ENCODE measurements around the gene THADA. TPM values are rescaled to one million over a fixed set of nuclear protein-coding genes. Genes with fewer than 3 reads are reported as not detected.
A peak's percentile ranks its signal among the peaks of the same experiment; 100 is the strongest.

The THADA gene
- total RNA-seq, 4 donors from 2014 or later: 31.2 to 68.8 (median 54.9) TPM

DNA sequence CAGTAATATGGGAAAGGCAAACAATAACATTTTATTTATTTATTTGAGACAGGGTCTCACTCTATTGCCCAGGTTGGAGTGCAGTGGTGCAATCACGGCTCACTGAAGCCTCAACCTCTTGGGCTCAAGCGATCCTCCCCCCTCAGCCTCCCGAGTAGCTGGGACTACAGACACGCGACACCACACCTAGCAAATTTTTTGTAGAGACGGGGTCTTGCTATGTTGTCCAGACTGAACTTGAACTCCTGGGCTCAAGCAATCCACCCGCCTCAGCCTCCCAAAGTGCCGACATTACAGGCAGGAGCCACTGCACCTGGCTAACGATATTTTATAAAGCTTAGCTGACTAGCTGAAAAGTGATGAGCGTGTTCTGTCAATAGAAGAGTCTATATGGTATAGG is 23.7 kb upstream of the THADA start:
- intact Hi-C loops (cut with DNase I; ENCODE audit: low total_unique reads): no loop called here

DNA sequence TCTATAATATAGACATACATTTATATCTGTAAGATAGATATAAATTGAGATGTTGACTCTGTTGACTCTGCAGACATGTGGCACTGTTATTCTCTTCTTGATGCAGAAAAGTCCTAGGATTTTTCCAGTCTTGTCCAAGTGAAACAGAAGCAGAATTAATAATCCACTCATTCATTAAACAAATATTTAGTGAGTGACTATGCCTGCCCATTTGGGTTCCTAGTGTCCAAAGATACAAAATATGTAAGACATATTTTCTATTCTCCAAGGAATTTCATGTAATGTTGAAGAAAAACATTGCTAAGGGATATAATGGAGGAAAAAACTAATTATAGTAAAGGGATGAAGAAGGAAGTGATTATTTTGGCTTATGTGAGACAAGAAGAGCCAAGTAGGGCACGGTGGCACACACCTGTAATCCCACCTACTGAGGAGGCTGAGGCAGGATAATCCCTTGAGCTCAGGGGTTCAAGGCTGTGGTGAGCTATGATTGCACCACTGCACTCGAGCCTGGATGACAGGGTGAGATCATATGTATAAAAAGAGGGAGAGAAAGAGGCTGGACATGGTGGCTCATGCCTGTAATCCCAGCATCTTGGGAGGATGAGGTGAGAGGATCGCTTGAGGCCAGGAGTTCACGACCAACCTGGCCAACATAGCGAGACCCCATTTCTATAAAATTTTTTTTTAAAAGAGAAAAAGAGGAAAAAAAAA is 21.3 kb upstream of the THADA start:
- Histone ChIP-seq H3K4me1 (no peaks in the 10 kb centered on the region), H3K36me3 (no peaks in the 10 kb centered on the region), H3K9me3 (no peaks in the 10 kb centered on the region), H3K4me3 (no peak overlapping the region), H3K27ac (no peak overlapping the region), H3K27me3 (no peaks in the 10 kb centered on the region)
- intact Hi-C loops (cut with DNase I; ENCODE audit: low total_unique reads): no loop called here
- DNase-seq: no peak
- TF ChIP-seq, protein P1, sequence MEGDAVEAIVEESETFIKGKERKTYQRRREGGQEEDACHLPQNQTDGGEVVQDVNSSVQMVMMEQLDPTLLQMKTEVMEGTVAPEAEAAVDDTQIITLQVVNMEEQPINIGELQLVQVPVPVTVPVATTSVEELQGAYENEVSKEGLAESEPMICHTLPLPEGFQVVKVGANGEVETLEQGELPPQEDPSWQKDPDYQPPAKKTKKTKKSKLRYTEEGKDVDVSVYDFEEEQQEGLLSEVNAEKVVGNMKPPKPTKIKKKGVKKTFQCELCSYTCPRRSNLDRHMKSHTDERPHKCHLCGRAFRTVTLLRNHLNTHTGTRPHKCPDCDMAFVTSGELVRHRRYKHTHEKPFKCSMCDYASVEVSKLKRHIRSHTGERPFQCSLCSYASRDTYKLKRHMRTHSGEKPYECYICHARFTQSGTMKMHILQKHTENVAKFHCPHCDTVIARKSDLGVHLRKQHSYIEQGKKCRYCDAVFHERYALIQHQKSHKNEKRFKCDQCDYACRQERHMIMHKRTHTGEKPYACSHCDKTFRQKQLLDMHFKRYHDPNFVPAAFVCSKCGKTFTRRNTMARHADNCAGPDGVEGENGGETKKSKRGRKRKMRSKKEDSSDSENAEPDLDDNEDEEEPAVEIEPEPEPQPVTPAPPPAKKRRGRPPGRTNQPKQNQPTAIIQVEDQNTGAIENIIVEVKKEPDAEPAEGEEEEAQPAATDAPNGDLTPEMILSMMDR (IDR thresholded peaks at IDR 0.05): no peak
- TF ChIP-seq POLR2A (IDR thresholded peaks at IDR 0.05): no peak

More for the DNA sequence above, 23.7 kb upstream of the THADA start:
- DNase-seq: no peak
- Histone ChIP-seq H3K4me3 (no peak overlapping the region), H3K27me3 (no peaks in the 10 kb centered on the region), H3K9me3 (no peaks in the 10 kb centered on the region), H3K36me3 (no peaks in the 10 kb centered on the region), H3K4me1 (no peaks in the 10 kb centered on the region), H3K27ac (no peak overlapping the region)
- TF ChIP-seq, protein P1 (IDR thresholded peaks at IDR 0.05): no peak
- no peak for TF ChIP-seq POLR2A (IDR thresholded peaks at IDR 0.05)

DNA sequence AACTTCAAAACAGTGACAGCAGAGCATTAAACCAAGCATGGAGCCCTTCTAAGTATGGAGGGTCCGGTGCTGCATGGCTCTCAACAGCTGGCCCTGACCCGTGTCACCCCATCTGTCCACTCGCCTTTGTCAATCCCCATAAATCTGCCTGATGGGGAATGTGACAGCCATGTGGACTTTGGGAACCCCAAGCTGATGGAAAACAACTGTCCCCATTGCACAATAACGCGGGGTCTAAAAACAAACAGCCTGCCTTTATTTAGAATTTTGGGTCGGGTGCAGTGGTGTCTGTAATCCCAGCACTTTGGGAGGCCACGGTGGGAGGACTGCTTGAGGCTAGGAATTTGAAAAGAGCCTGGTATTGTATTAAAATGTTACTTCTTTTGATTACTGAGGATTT is 17.1 kb upstream of the THADA start:
- Histone ChIP-seq H3K27ac (peak overlapping the region; percentile 40 to 58), H3K4me3 (no peak overlapping the region), H3K4me1 (no peaks in the 10 kb centered on the region), H3K36me3 (no peaks in the 10 kb centered on the region), H3K27me3 (no peaks in the 10 kb centered on the region), H3K9me3 (no peaks in the 10 kb centered on the region)
- intact Hi-C loops (cut with DNase I; ENCODE audit: low total_unique reads): no loop called here
- TF ChIP-seq, protein P1 (IDR thresholded peaks at IDR 0.05): no peak
- TF ChIP-seq POLR2A (IDR thresholded peaks at IDR 0.05): no peak
- peak; percentile 27 to 36 for DNase-seq

DNA sequence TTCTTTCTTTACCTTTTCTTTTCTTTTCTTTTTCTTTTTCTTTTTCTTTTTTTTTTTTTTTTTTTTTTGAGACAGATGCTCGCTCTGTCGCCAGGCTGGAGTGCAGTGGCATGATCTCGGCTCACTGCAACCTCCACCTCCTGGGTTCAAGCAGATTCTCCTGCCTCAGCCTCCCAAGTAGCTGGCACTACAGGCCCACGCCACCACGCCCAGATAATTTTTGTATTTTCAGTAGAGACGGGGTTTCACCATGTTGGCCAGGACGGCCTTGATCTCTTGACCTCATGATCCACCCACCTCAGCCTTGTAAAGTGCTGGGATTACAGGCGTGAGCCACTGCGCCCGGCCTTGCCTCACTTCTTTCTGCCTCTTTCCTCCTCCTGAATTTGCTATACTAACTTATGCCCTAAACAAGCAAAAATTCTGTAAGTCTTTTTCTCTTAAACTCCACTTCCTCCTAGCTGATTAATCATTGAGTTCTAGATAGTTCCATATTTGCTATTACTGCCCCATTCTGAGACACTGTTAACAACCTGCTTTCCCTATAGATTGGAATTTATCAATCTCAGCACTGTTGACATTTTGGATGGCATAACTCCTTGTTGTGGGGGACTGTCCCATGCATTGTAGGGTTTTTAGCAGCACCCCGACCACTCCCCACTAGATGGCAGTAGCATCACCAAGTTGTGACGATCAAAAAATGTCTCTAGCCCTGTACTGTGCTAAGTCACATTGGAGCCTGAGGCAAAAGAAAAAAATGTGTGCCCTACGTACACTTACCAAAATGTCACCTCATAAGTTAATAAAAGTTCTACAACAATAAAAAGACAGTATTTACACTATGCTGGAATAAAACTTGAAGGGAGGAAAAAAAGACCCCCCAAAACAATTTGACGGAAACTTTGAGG is 16.4 kb upstream of the THADA start:
- DNase-seq: peak; percentile 77 to 82

More for the DNA sequence above, 16.4 kb upstream of the THADA start:
- H3K4me1 ChIP-seq: no peaks in the 10 kb centered on the region
- no peaks in the 10 kb centered on the region for H3K36me3 ChIP-seq
- H3K27ac ChIP-seq: peak overlapping the region; percentile 40 to 58
- no peaks in the 10 kb centered on the region for H3K9me3 ChIP-seq
- H3K4me3 ChIP-seq: no peak overlapping the region
- TF ChIP-seq, protein P1 (IDR thresholded peaks at IDR 0.05): peak; percentile 73 to 82 (median 79)
- no peak for TF ChIP-seq POLR2A (IDR thresholded peaks at IDR 0.05)
- intact Hi-C loops (cut with DNase I; ENCODE audit: low total_unique reads): no loop called here
- H3K27me3 ChIP-seq: no peaks in the 10 kb centered on the region
